HT-29 (cell line): Measurements from ENCODE around the gene CALM1. TPM values are rescaled to one million over a fixed set of nuclear protein-coding genes. Genes with fewer than 3 reads are reported as not detected.

Experiments
- total RNA-seq: library from RNA; depleted of rRNA; stranded (reverse); fragments of >200 nt; shearing (Covaris generic); gene quantifications from 2 replicates; pipeline ENCODE4 v1.2.3, GENCODE V29; 2014; rRNA removed

Gene CALM1
- total RNA-seq, 1 experiment from 2014 or later = 752 TPM

Other genes starting within 250 kb of the CALM1 start
- gene PSMC1, start 140.5 kb upstream of the CALM1 start, total RNA-seq = 44.2 and 46.0 TPM in 2 replicates
- gene NRDE2, start 65.1 kb upstream of the CALM1 start, total RNA-seq = 7.0 and 10.1 TPM in 2 replicates